ENCODE results near the gene SLC25A4.
"Not testable (repeated sequence)": the region's sequence is repeated elsewhere in the genome, so short reads cannot be mapped to it uniquely, and the experiment has no call there.

SLC25A4 gene

DNA sequence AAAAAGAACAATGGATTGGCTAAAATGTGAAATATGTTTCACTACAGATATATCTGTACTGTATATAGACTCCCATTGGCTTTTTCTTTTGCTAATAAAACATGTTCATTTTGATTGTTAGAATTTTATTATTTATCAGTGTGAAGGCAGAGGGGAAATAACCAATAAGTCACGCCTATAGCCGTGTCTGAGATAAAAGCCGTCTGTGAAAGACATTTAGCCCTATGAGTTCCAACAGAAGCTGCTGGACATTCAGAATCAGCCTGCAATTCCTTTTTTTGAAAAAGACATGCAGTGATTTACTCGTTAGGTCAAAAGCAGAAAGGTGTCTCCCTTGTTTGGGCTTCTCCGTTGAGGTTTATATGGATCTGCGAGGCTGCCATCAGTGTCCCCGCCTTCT, 24.2 kb upstream of the SLC25A4 start:
- Histone ChIP-seq H3K4me3 (ENCODE audit: low read depth, low read length) (no peak overlapping the region), H3K36me3 (ENCODE audit: control insufficient read depth in 2 of 2, insufficient read depth in 1 of 2, low read length in 2 of 2) (no peaks in the 10 kb centered on the region), H3K4me1 (ENCODE audit: control insufficient read depth, insufficient read depth, low read length) (peaks cover 6% of the 10 kb centered on the region), H3K9me3 (ENCODE audit: control insufficient read depth, insufficient read depth, low read depth, low read length) (no peaks in the 10 kb centered on the region), H3K27ac (ENCODE audit: extremely low read depth, low read depth, low read length) (no peak overlapping the region)
- TF ChIP-seq SCRT1 (tag by site-specific recombination; IDR thresholded peaks at IDR 0.05; ENCODE audit: borderline replicate concordance) (no peak), ZNF513 (tag by site-specific recombination; IDR thresholded peaks at IDR 0.05) (no peak), ZNF175 (tag by site-specific recombination; IDR thresholded peaks at IDR 0.05) (no peak), ZBTB6 (tag by site-specific recombination; IDR thresholded peaks at IDR 0.05) (no peak), ZBTB48 (tag by site-specific recombination; IDR thresholded peaks at IDR 0.05) (no peak), ZNF114 (tag by site-specific recombination; IDR thresholded peaks at IDR 0.05) (no peak), ZNF155 (tag by site-specific recombination; IDR thresholded peaks at IDR 0.05) (no peak), SP7 (tag by site-specific recombination; IDR thresholded peaks at IDR 0.05) (no peak), ZNF302 (tag by site-specific recombination; IDR thresholded peaks at IDR 0.05; ENCODE audit: low read depth) (no peak), ZNF843 (tag by site-specific recombination; IDR thresholded peaks at IDR 0.05) (no peak), ZNF426 (tag by site-specific recombination; IDR thresholded peaks at IDR 0.05) (no peak), SCRT2 (tag by site-specific recombination; IDR thresholded peaks at IDR 0.05) (no peak), AEBP2 (tag by site-specific recombination; IDR thresholded peaks at IDR 0.05; ENCODE audit: borderline replicate concordance) (no peak), TCF7L2 (IDR thresholded peaks at IDR 0.05; ENCODE audit: borderline replicate concordance, low read depth, low read length) (no peak), ZFP41 (tag by site-specific recombination; IDR thresholded peaks at IDR 0.05; ENCODE audit: borderline replicate concordance) (no peak), HOXC10 (CRISPR knock-in tag; IDR thresholded peaks at IDR 0.05) (no peak), ZBTB49 (tag by site-specific recombination; IDR thresholded peaks at IDR 0.05; ENCODE audit: low read depth) (no peak), ZNF18 (tag by site-specific recombination; IDR thresholded peaks at IDR 0.05) (no peak), ZNF596 (tag by site-specific recombination; IDR thresholded peaks at IDR 0.05) (no peak)
- ChIA-PET CTCF (interaction anchor here (1.0 kb wide), 1 partner anchor 32 kb away, joined by 3 read pairs; no protein-coding TSS in a partner anchor), POLR2A (no interaction called here)

- CTCF ChIA-PET: interaction anchor here (0.7 kb wide), 1 partner anchor 18 kb away, joined by 3 read pairs; no protein-coding TSS in a partner anchor
- H3K36me3 ChIP-seq (ENCODE audit: control insufficient read depth in 2 of 2, insufficient read depth in 1 of 2, low read length in 2 of 2); H3K27ac ChIP-seq (ENCODE audit: extremely low read depth, low read depth, low read length); POLR2A ChIA-PET; H3K4me3 ChIP-seq (ENCODE audit: low read depth, low read length); H3K9me3 ChIP-seq (ENCODE audit: control insufficient read depth, insufficient read depth, low read depth, low read length); H3K4me1 ChIP-seq (ENCODE audit: control insufficient read depth, insufficient read depth, low read length): not testable (repeated sequence)
Observed at GRCh38 chr4:185119467-185119866, 23.6 kb upstream of the SLC25A4 start.
